ENCODE data around the gene ARHGAP10. TPM values are rescaled to one million over a fixed set of nuclear protein-coding genes. Genes with fewer than 3 reads are reported as not detected.

ARHGAP10 gene
- total RNA-seq, 1 experiment from 2014 or later = 36.6 TPM

DNA sequence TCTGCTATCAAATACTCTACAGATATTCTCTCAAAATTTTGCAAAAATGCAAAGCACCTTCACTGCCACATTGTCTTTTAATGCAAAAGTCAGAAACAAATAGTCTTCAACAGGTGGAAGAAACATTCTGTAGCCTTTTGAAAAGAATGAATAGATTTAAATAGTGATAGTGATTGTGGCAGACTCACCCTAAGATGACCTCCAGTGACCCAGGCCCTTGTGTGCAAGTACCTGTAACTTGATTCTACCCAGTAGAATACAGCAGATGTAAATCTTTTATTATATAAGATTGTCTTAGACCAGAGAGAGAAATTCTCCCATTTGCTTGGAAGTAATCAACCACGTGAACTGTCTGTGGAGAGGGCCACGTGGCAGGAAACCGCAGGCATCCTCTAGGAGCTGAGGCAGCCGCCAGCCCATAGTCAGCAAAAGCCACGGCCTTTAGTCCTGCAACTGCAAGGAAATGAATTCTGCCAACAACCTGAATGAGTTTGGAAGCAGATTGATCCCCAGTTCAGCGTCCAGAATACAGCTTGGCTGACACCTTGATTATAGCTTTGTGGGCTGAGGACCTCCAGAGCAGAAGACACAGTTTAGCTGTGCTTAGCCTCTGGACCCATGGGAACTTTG is 272.5 kb downstream of the ARHGAP10 start:
- no peaks in the 10 kb centered on the region for H3K36me3 ChIP-seq (ENCODE audit: control insufficient read depth, insufficient read depth, low read length)
- no peak overlapping the region for H3K4me3 ChIP-seq (ENCODE audit: low read depth, low read length)
- Mint-ChIP-seq H3K27ac (ENCODE audit: unreplicated experiment) (no peak overlapping the region), H3K9me3 (ENCODE audit: unreplicated experiment) (no peaks in the 10 kb centered on the region), H3K27me3 (ENCODE audit: insufficient read depth, unreplicated experiment) (no peaks in the 10 kb centered on the region), H3K4me1 (ENCODE audit: low read depth, unreplicated experiment) (peaks cover 9% of the 10 kb centered on the region), H3K4me3 (ENCODE audit: unreplicated experiment) (no peak overlapping the region), H3K36me3 (ENCODE audit: insufficient read depth, unreplicated experiment) (peaks cover 5% of the 10 kb centered on the region)
- no peaks in the 10 kb centered on the region for H3K9me3 ChIP-seq
- no TSS peak for BruUV-seq (replicated peaks)
- no peaks in the 10 kb centered on the region for H3K4me1 ChIP-seq
- DNase-seq = no peak
- TF ChIP-seq, protein P1, sequence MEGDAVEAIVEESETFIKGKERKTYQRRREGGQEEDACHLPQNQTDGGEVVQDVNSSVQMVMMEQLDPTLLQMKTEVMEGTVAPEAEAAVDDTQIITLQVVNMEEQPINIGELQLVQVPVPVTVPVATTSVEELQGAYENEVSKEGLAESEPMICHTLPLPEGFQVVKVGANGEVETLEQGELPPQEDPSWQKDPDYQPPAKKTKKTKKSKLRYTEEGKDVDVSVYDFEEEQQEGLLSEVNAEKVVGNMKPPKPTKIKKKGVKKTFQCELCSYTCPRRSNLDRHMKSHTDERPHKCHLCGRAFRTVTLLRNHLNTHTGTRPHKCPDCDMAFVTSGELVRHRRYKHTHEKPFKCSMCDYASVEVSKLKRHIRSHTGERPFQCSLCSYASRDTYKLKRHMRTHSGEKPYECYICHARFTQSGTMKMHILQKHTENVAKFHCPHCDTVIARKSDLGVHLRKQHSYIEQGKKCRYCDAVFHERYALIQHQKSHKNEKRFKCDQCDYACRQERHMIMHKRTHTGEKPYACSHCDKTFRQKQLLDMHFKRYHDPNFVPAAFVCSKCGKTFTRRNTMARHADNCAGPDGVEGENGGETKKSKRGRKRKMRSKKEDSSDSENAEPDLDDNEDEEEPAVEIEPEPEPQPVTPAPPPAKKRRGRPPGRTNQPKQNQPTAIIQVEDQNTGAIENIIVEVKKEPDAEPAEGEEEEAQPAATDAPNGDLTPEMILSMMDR (IDR thresholded peaks at IDR 0.05; ENCODE audit: insufficient read depth in 1 of 2, low read depth in 1 of 2, low read length in 1 of 2, severe bottlenecking in 1 of 2, unreplicated experiment in 1 of 2) = no peak
- CTCF ChIA-PET = no interaction called here
- intact Hi-C loops (cut with micrococcal nuclease; ENCODE audit: unreplicated experiment) = no loop called here
- POLR2A ChIA-PET = no interaction called here
- H3K27me3 ChIP-seq (replicated peaks; ENCODE audit: control insufficient read depth, insufficient read depth, low read length) = no peaks in the 10 kb centered on the region

DNA sequence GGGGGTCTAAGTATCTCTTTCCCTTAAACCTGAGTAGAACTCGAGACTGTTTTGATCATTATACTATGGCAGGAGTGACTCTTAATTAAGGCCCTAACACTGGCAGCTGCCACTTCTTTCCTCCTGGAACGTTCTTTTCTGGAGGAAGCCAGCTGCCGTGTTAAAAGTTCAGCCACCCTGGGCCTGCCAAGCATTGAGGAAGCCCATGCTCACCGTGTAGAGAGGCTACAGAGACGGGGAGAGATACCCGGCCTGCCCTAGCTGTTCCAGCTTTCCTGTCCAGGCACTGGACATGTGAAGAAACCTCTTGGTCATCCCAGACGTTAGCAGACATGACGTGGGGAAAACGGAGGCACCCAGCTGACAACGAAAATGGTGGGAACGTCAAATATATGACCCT is 274.1 kb downstream of the ARHGAP10 start:
- no TSS peak for BruUV-seq (replicated peaks)
- CTCF ChIA-PET = no interaction called here
- POLR2A ChIA-PET = no interaction called here

DNA sequence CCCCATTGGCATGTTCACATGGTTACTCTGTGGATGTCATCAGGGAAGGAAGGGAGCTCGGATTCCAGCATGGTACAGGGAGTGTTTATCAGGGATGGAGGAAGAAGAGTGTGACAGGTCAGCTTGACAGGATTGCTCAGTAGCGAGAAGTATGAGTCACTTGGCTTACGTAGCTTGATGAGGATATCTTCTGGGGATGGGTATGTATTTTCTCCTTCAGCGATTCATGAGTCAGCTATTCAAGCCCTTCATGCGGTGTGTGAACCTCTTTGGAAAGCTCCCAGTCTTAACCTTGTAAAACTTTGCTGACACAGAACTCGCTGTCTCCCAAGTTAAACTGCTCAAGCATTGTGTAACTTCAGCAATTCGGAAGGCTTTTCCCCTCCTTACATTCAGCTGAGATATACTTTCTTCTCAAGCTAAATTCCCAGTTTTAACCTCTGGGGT is 275.4 kb downstream of the ARHGAP10 start:
- Mint-ChIP-seq H3K9me3 (ENCODE audit: unreplicated experiment) (no peaks in the 10 kb centered on the region), H3K4me3 (ENCODE audit: unreplicated experiment) (no peak overlapping the region), H3K27me3 (ENCODE audit: insufficient read depth, unreplicated experiment) (no peaks in the 10 kb centered on the region), H3K36me3 (ENCODE audit: insufficient read depth, unreplicated experiment) (no peaks in the 10 kb centered on the region), H3K4me1 (ENCODE audit: low read depth, unreplicated experiment) (peaks cover 9% of the 10 kb centered on the region), H3K27ac (ENCODE audit: unreplicated experiment) (no peak overlapping the region)
- no peaks in the 10 kb centered on the region for H3K9me3 ChIP-seq
- no peak overlapping the region for H3K4me3 ChIP-seq (ENCODE audit: low read depth, low read length)
- TF ChIP-seq, protein P1 (IDR thresholded peaks at IDR 0.05; ENCODE audit: insufficient read depth in 1 of 2, low read depth in 1 of 2, low read length in 1 of 2, severe bottlenecking in 1 of 2, unreplicated experiment in 1 of 2) = no peak
- BruUV-seq (replicated peaks) = no TSS peak
- H3K4me1 ChIP-seq = no peaks in the 10 kb centered on the region
- no peaks in the 10 kb centered on the region for H3K27me3 ChIP-seq (replicated peaks; ENCODE audit: control insufficient read depth, insufficient read depth, low read length)
- ChIA-PET CTCF (no interaction called here), POLR2A (no interaction called here)
- no peak for DNase-seq
- intact Hi-C loops (cut with micrococcal nuclease; ENCODE audit: unreplicated experiment) = no loop called here
- no peaks in the 10 kb centered on the region for H3K36me3 ChIP-seq (ENCODE audit: control insufficient read depth, insufficient read depth, low read length)

More for the DNA sequence above, 274.1 kb downstream of the ARHGAP10 start:
- DNase-seq = no peak
- Histone ChIP-seq H3K4me3 (ENCODE audit: low read depth, low read length) (no peak overlapping the region), H3K27me3 (replicated peaks; ENCODE audit: control insufficient read depth, insufficient read depth, low read length) (no peaks in the 10 kb centered on the region), H3K36me3 (ENCODE audit: control insufficient read depth, insufficient read depth, low read length) (no peaks in the 10 kb centered on the region), H3K4me1 (no peaks in the 10 kb centered on the region), H3K9me3 (no peaks in the 10 kb centered on the region)
- intact Hi-C loops (cut with micrococcal nuclease; ENCODE audit: unreplicated experiment) = no loop called here
- H3K36me3 Mint-ChIP-seq (ENCODE audit: insufficient read depth, unreplicated experiment) = no peaks in the 10 kb centered on the region
- TF ChIP-seq, protein P1 (IDR thresholded peaks at IDR 0.05; ENCODE audit: insufficient read depth in 1 of 2, low read depth in 1 of 2, low read length in 1 of 2, severe bottlenecking in 1 of 2, unreplicated experiment in 1 of 2) = no peak
- H3K9me3 Mint-ChIP-seq (ENCODE audit: unreplicated experiment) = no peaks in the 10 kb centered on the region
- H3K27me3 Mint-ChIP-seq (ENCODE audit: insufficient read depth, unreplicated experiment) = no peaks in the 10 kb centered on the region
- H3K4me1 Mint-ChIP-seq (ENCODE audit: low read depth, unreplicated experiment) = peaks cover 9% of the 10 kb centered on the region
- H3K27ac Mint-ChIP-seq (ENCODE audit: unreplicated experiment) = no peak overlapping the region
- no peak overlapping the region for H3K4me3 Mint-ChIP-seq (ENCODE audit: unreplicated experiment)
